ENCODE data around the gene JOSD2. TPM values are rescaled to one million over a fixed set of nuclear protein-coding genes. Genes with fewer than 3 reads are reported as not detected.

Gene JOSD2
- total RNA-seq, 2 experiments from 2014 or later: 29.5 to 36.2 TPM

- POLR2A ChIA-PET: no interaction called here
- H3K4me3 Mint-ChIP-seq: no peak overlapping the region
- CTCF ChIA-PET: interaction anchor here (0.5 kb wide), 2 partner anchors 39 to 70 kb away, joined by 3 to 4 read pairs; no protein-coding TSS in a partner anchor
Measured at GRCh38 chr19:50497022-50497405, 14.0 kb downstream of the JOSD2 start.

GRCh38 chr19:50496189-50497021 is 14.6 kb downstream of the JOSD2 start:
- peaks cover 10% of the 10 kb centered on the region for H3K4me1 Mint-ChIP-seq (ENCODE audit: low read depth)
- H3K27ac Mint-ChIP-seq: no peak overlapping the region
- no peaks in the 10 kb centered on the region for H3K27me3 Mint-ChIP-seq
- no peak overlapping the region for H3K4me3 Mint-ChIP-seq
- no peaks in the 10 kb centered on the region for H3K36me3 Mint-ChIP-seq
- no peak for DNase-seq
- H3K9me3 Mint-ChIP-seq: no peaks in the 10 kb centered on the region
- intact Hi-C loops (cut with micrococcal nuclease): no loop called here
- ChIA-PET CTCF (interaction anchor here (0.5 kb wide), 2 partner anchors 39 to 69 kb away, joined by 3 to 4 read pairs; no protein-coding TSS in a partner anchor), POLR2A (interaction anchor here (0.7 kb wide), 1 partner anchor 19 kb away, joined by 3 read pairs; no protein-coding TSS in a partner anchor)

More at GRCh38 chr19:50497022-50497405, 14.0 kb downstream of the JOSD2 start:
- H3K4me1 Mint-ChIP-seq (ENCODE audit: low read depth): peaks cover 4% of the 10 kb centered on the region
- H3K27me3 Mint-ChIP-seq: no peaks in the 10 kb centered on the region
- DNase-seq: no peak
- H3K27ac Mint-ChIP-seq: no peak overlapping the region
- no peaks in the 10 kb centered on the region for H3K9me3 Mint-ChIP-seq
- intact Hi-C loops (cut with micrococcal nuclease): no loop called here
- peaks cover 1% of the 10 kb centered on the region for H3K36me3 Mint-ChIP-seq

GRCh38 chr19:50495020-50495531 is 15.9 kb downstream of the JOSD2 start:
- Mint-ChIP-seq H3K4me1 (ENCODE audit: low read depth) (peaks cover 19% of the 10 kb centered on the region), H3K4me3 (no peak overlapping the region), H3K27me3 (no peaks in the 10 kb centered on the region), H3K27ac (no peak overlapping the region), H3K36me3 (no peaks in the 10 kb centered on the region), H3K9me3 (no peaks in the 10 kb centered on the region)
- ChIA-PET POLR2A (no interaction called here), CTCF (no interaction called here)
- no peak for DNase-seq
- intact Hi-C loops (cut with micrococcal nuclease): no loop called here

- intact Hi-C loops (cut with micrococcal nuclease): no loop called here
- no peak for DNase-seq
- Mint-ChIP-seq H3K4me1 (ENCODE audit: low read depth) (peaks cover 19% of the 10 kb centered on the region), H3K27me3 (no peaks in the 10 kb centered on the region), H3K36me3 (no peaks in the 10 kb centered on the region), H3K4me3 (no peak overlapping the region), H3K9me3 (no peaks in the 10 kb centered on the region), H3K27ac (no peak overlapping the region)
- POLR2A ChIA-PET: no interaction called here
- CTCF ChIA-PET: no interaction called here
Measured at GRCh38 chr19:50494186-50495019, 16.6 kb downstream of the JOSD2 start.

- Mint-ChIP-seq H3K27me3 (no peaks in the 10 kb centered on the region), H3K36me3 (no peaks in the 10 kb centered on the region), H3K9me3 (no peaks in the 10 kb centered on the region), H3K4me1 (ENCODE audit: low read depth) (peaks cover 19% of the 10 kb centered on the region), H3K27ac (no peak overlapping the region), H3K4me3 (no peak overlapping the region)
- no peak for DNase-seq
- intact Hi-C loops (cut with micrococcal nuclease): no loop called here
- ChIA-PET CTCF (no interaction called here), POLR2A (no interaction called here)
Measured at GRCh38 chr19:50493171-50493570, 17.8 kb downstream of the JOSD2 start.

- ChIA-PET POLR2A (no interaction called here), CTCF (no interaction called here)
- DNase-seq: peak; percentile 62
- H3K9me3 Mint-ChIP-seq: no peaks in the 10 kb centered on the region
- intact Hi-C loops (cut with micrococcal nuclease): no loop called here
- H3K27ac Mint-ChIP-seq: peak overlapping the region; percentile 42
- H3K27me3 Mint-ChIP-seq: no peaks in the 10 kb centered on the region
- no peaks in the 10 kb centered on the region for H3K36me3 Mint-ChIP-seq
- H3K4me3 Mint-ChIP-seq: no peak overlapping the region
- H3K4me1 Mint-ChIP-seq (ENCODE audit: low read depth): peaks cover 19% of the 10 kb centered on the region
Measured at GRCh38 chr19:50492303-50493052, 18.5 kb downstream of the JOSD2 start.

- no peak overlapping the region for H3K4me3 Mint-ChIP-seq
- peaks cover 19% of the 10 kb centered on the region for H3K4me1 Mint-ChIP-seq (ENCODE audit: low read depth)
- DNase-seq: no peak
- ChIA-PET POLR2A (no interaction called here), CTCF (interaction anchor here (0.5 kb wide), 1 partner anchor 80 kb away, joined by 3 read pairs; no protein-coding TSS in a partner anchor)
- no peaks in the 10 kb centered on the region for H3K36me3 Mint-ChIP-seq
- peaks cover 5% of the 10 kb centered on the region for H3K9me3 Mint-ChIP-seq
- no peak overlapping the region for H3K27ac Mint-ChIP-seq
- H3K27me3 Mint-ChIP-seq: no peaks in the 10 kb centered on the region
- intact Hi-C loops (cut with micrococcal nuclease): no loop called here
Measured at GRCh38 chr19:50490991-50491472, 20.0 kb downstream of the JOSD2 start.

- intact Hi-C loops (cut with micrococcal nuclease): no loop called here
- no peaks in the 10 kb centered on the region for H3K27me3 Mint-ChIP-seq
- H3K4me3 Mint-ChIP-seq: no peak overlapping the region
- POLR2A ChIA-PET: no interaction called here
- H3K4me1 Mint-ChIP-seq (ENCODE audit: low read depth): peaks cover 19% of the 10 kb centered on the region
- DNase-seq: no peak
- peaks cover 5% of the 10 kb centered on the region for H3K9me3 Mint-ChIP-seq
- CTCF ChIA-PET: no interaction called here
- peaks cover 3% of the 10 kb centered on the region for H3K36me3 Mint-ChIP-seq
- H3K27ac Mint-ChIP-seq: no peak overlapping the region
Measured at GRCh38 chr19:50490411-50490811, 20.6 kb downstream of the JOSD2 start.

GRCh38 chr19:50489461-50490011 is 21.5 kb downstream of the JOSD2 start:
- POLR2A ChIA-PET: no interaction called here
- Mint-ChIP-seq H3K4me3 (no peak overlapping the region), H3K36me3 (peaks cover 5% of the 10 kb centered on the region), H3K9me3 (peaks cover 5% of the 10 kb centered on the region), H3K27ac (no peak overlapping the region), H3K4me1 (ENCODE audit: low read depth) (peaks cover 19% of the 10 kb centered on the region), H3K27me3 (no peaks in the 10 kb centered on the region)
- no peak for DNase-seq
- intact Hi-C loops (cut with micrococcal nuclease): no loop called here
- CTCF ChIA-PET: no interaction called here

- Mint-ChIP-seq H3K27ac (no peak overlapping the region), H3K27me3 (no peaks in the 10 kb centered on the region), H3K4me3 (no peak overlapping the region), H3K4me1 (ENCODE audit: low read depth) (peaks cover 19% of the 10 kb centered on the region), H3K9me3 (peaks cover 5% of the 10 kb centered on the region), H3K36me3 (peaks cover 5% of the 10 kb centered on the region)
- ChIA-PET CTCF (interaction anchor here (0.9 to 1.6 kb wide), 2 partner anchors 21 to 68 kb away, joined by 3 to 4 read pairs; no protein-coding TSS in a partner anchor), POLR2A (no interaction called here)
- intact Hi-C loops (cut with micrococcal nuclease): no loop called here
- DNase-seq: no peak
Measured at GRCh38 chr19:50488389-50489194, 22.4 kb downstream of the JOSD2 start.
